Measurements from ENCODE around the gene ADRA1B. TPM values are rescaled to one million over a fixed set of nuclear protein-coding genes. Genes with fewer than 3 reads are reported as not detected.
"Not testable (repeated sequence)": the region's sequence is repeated elsewhere in the genome, so short reads cannot be mapped to it uniquely, and the experiment has no call there.

ADRA1B gene
- total and polyA plus RNA-seq, 9 donors, result 0.87 to 9.1 (median 3.5) TPM

- peak overlapping the region; percentile 94 for H3K4me3 ChIP-seq
- intact Hi-C loops (cut with DNase I), result no loop called here
- TF ChIP-seq POLR2A (IDR thresholded peaks at IDR 0.05) (no peak), EP300 (IDR thresholded peaks at IDR 0.05) (no peak), CTCF (IDR thresholded peaks at IDR 0.05) (no peak)
- no peaks in the 10 kb centered on the region for H3K27me3 ChIP-seq
- WGBS, 3 donors, result 2 to 8% (median 2%) methylated on average over 11 of the region's 11 CpGs
- H3K36me3 ChIP-seq, result no peaks in the 10 kb centered on the region
- no peak for DNase-seq
- peaks cover 7% of the 10 kb centered on the region for H3K4me1 ChIP-seq (ENCODE audit: insufficient read depth)
- H3K9me3 ChIP-seq, result no peaks in the 10 kb centered on the region
- H3K27ac ChIP-seq, result peak overlapping the region; percentile 62 to 69
Observed at GRCh38 chr5:160009591-160009989, 93.3 kb downstream of the ADRA1B start.

- no peak for DNase-seq
- Histone ChIP-seq H3K4me3 (no peak overlapping the region), H3K36me3 (no peaks in the 10 kb centered on the region), H3K27me3 (no peaks in the 10 kb centered on the region), H3K9me3 (no peaks in the 10 kb centered on the region), H3K27ac (no peak overlapping the region), H3K4me1 (ENCODE audit: insufficient read depth) (peaks cover 7% of the 10 kb centered on the region)
- no peak for TF ChIP-seq POLR2A (IDR thresholded peaks at IDR 0.05)
- TF ChIP-seq EP300 (IDR thresholded peaks at IDR 0.05), result no peak
- TF ChIP-seq CTCF (IDR thresholded peaks at IDR 0.05), result no peak
- intact Hi-C loops (cut with DNase I), result no loop called here
Observed at GRCh38 chr5:160011471-160011870, 95.2 kb downstream of the ADRA1B start.

- H3K4me1 ChIP-seq (ENCODE audit: insufficient read depth); H3K4me3 ChIP-seq; DNase-seq; H3K9me3 ChIP-seq; H3K27me3 ChIP-seq; H3K27ac ChIP-seq; intact Hi-C loops (cut with DNase I); H3K36me3 ChIP-seq: not testable (repeated sequence)
- WGBS, 3 donors, result 90 to 96% (median 92%) methylated on average over 6 of the region's 6 CpGs
Observed at GRCh38 chr5:160014197-160014596, 97.9 kb downstream of the ADRA1B start.

GRCh38 chr5:160018945-160019625 lies 102.8 kb downstream of the ADRA1B start:
- DNase-seq, result no peak
- Histone ChIP-seq H3K27ac (no peak overlapping the region), H3K4me1 (ENCODE audit: insufficient read depth) (peaks cover 1% of the 10 kb centered on the region), H3K4me3 (no peak overlapping the region), H3K36me3 (no peaks in the 10 kb centered on the region), H3K9me3 (no peaks in the 10 kb centered on the region), H3K27me3 (no peaks in the 10 kb centered on the region)
- TF ChIP-seq CTCF (IDR thresholded peaks at IDR 0.05) (no peak), EP300 (IDR thresholded peaks at IDR 0.05) (no peak), POLR2A (IDR thresholded peaks at IDR 0.05) (no peak)
- 56 to 62% (median 60%) methylated on average over 2 of the region's 2 CpGs for WGBS, 3 donors
- intact Hi-C loops (cut with DNase I), result loop anchor here in 1 of 4 donors (5.0 kb wide), 1 partner anchor 328 kb away; no protein-coding TSS in a partner anchor

GRCh38 chr5:160020266-160020770 lies 104.0 kb downstream of the ADRA1B start:
- H3K27me3 ChIP-seq, result no peaks in the 10 kb centered on the region
- DNase-seq, result no peak
- no peak overlapping the region for H3K27ac ChIP-seq
- no peaks in the 10 kb centered on the region for H3K36me3 ChIP-seq
- no peak overlapping the region for H3K4me3 ChIP-seq
- TF ChIP-seq POLR2A (IDR thresholded peaks at IDR 0.05) (no peak), EP300 (IDR thresholded peaks at IDR 0.05) (no peak), CTCF (IDR thresholded peaks at IDR 0.05) (no peak)
- H3K9me3 ChIP-seq, result no peaks in the 10 kb centered on the region
- peaks cover 1% of the 10 kb centered on the region for H3K4me1 ChIP-seq (ENCODE audit: insufficient read depth)
- intact Hi-C loops (cut with DNase I), result loop anchor here (5.0 to 10.0 kb wide), 5 partner anchors 174 to 372 kb away; no protein-coding TSS in a partner anchor
- WGBS, 3 donors, result 65 to 76% (median 68%) methylated on average over 7 of the region's 7 CpGs

Measured in ovary (tissue), 9 donors.